Measurements from ENCODE around the gene SERP2. TPM values are rescaled to one million over a fixed set of nuclear protein-coding genes. Genes with fewer than 3 reads are reported as not detected.

Gene SERP2
- total RNA-seq, 4 donors from 2014 or later, result 13.1 to 20.5 (median 15.7) TPM

DNA sequence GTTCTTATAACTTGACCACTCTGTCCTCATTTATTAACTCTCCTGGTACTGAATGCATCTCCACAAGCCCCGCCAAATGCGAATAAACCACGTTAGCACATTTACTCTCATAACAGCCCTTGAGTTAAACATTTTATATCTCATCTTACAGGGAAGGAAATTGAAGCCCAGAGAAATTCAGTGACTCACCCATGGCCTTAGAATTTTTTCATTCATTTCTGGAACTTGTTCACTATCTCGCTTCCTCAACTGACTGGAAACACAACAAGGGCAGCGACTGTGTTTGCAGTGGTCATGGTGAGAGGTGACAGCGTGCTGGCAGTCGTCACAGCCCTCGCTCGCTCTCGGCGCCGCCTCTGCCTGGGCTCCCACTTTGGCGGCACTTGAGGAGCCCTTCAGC is 39.5 kb downstream of the SERP2 start:
- no peak for DNase-seq (ENCODE audit: low spot score in 2 of 2)
- H3K9me3 ChIP-seq, result no peaks in the 10 kb centered on the region
- H3K36me3 ChIP-seq, result no peaks in the 10 kb centered on the region
- no peaks in the 10 kb centered on the region for H3K4me1 ChIP-seq
- TF ChIP-seq, protein P1, sequence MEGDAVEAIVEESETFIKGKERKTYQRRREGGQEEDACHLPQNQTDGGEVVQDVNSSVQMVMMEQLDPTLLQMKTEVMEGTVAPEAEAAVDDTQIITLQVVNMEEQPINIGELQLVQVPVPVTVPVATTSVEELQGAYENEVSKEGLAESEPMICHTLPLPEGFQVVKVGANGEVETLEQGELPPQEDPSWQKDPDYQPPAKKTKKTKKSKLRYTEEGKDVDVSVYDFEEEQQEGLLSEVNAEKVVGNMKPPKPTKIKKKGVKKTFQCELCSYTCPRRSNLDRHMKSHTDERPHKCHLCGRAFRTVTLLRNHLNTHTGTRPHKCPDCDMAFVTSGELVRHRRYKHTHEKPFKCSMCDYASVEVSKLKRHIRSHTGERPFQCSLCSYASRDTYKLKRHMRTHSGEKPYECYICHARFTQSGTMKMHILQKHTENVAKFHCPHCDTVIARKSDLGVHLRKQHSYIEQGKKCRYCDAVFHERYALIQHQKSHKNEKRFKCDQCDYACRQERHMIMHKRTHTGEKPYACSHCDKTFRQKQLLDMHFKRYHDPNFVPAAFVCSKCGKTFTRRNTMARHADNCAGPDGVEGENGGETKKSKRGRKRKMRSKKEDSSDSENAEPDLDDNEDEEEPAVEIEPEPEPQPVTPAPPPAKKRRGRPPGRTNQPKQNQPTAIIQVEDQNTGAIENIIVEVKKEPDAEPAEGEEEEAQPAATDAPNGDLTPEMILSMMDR (IDR thresholded peaks at IDR 0.05), result no peak
- H3K27me3 ChIP-seq, result no peaks in the 10 kb centered on the region
- WGBS, 2 donors, result 91 to 92% methylated on average over 13 of the region's 13 CpGs
- H3K27ac ChIP-seq, result no peak overlapping the region
- no peak overlapping the region for H3K4me3 ChIP-seq

DNA sequence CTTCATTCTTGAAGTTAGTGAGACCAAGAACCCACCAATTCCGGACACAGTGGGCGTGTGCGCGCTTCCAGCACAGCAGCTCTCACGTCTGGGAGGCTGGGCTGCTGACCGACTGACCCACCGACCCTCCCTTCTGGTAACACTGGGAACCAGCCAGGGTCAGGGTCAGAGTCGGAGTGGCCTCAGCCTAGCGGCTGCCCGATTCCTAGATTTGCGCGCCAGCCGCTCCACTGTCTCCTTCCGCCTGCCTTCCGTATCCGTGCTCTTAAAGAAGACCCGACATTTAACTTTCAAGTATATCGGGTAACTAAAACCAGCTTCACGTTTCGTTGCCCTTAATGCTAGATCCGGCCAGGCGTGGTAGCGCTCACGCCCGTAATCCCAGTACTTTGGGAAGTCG is 41.1 kb downstream of the SERP2 start:
- 93 to 95% methylated on average over 26 of the region's 26 CpGs for WGBS, 2 donors
- Histone ChIP-seq H3K4me1 (no peaks in the 10 kb centered on the region), H3K27ac (no peak overlapping the region), H3K27me3 (no peaks in the 10 kb centered on the region), H3K36me3 (no peaks in the 10 kb centered on the region), H3K9me3 (no peaks in the 10 kb centered on the region), H3K4me3 (no peak overlapping the region)
- no peak for DNase-seq (ENCODE audit: low spot score in 2 of 2)
- TF ChIP-seq POLR2A (IDR thresholded peaks at IDR 0.05) (no peak), EP300 (IDR thresholded peaks at IDR 0.05) (no peak)
- TF ChIP-seq, protein P1 (IDR thresholded peaks at IDR 0.05), result no peak

DNA sequence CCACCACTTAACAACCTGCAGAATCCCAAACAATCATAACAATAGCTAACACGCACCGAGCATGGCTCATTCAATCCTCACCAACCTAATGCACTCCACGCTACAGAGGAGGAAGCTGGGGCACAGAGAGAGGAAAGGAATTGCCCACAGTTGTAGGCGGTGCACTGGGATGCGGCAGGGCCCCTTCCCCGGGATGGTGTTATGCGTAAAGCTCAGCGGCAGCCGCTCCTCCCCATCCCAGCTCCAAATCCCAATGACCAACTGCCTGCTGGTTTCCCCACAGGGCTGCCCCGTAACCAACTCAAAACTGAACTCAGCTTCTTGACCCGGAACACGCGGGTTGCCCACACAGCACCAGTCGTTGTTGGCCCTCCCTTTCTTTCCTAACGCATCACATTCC is 42.2 kb downstream of the SERP2 start:
- no peaks in the 10 kb centered on the region for H3K36me3 ChIP-seq
- no peak overlapping the region for H3K4me3 ChIP-seq
- no peak overlapping the region for H3K27ac ChIP-seq
- H3K4me1 ChIP-seq, result no peaks in the 10 kb centered on the region
- no peaks in the 10 kb centered on the region for H3K27me3 ChIP-seq
- TF ChIP-seq, protein P1 (IDR thresholded peaks at IDR 0.05), result no peak
- TF ChIP-seq EP300 (IDR thresholded peaks at IDR 0.05) (no peak), POLR2A (IDR thresholded peaks at IDR 0.05) (no peak)
- 71 to 78% methylated on average over 15 of the region's 15 CpGs for WGBS, 2 donors
- no peak for DNase-seq (ENCODE audit: low spot score in 2 of 2)
- no peaks in the 10 kb centered on the region for H3K9me3 ChIP-seq

DNA sequence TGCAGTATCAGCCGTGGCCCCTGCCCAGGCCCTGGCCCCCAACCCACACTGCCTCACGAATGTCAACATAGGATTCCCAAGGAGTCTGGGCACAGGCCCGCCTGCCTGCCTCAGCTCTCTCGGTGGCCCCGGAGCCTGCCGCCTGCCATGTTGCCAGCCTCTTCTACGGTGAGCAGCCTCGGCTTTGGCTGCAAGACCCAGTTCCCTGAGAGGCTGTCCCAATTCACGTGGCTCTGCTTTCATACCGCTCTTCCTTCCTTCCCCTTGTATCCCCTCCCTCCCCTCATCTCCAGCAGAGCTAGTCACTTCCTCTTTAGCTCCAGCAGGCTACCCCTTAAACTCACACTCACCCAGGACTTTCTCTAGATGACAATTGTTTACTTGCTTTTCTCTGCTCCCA is 42.7 kb downstream of the SERP2 start:
- no peak for DNase-seq (ENCODE audit: low spot score in 2 of 2)
- WGBS, 2 donors, result 76 to 79% methylated on average over 10 of the region's 10 CpGs
- Histone ChIP-seq H3K27me3 (no peaks in the 10 kb centered on the region), H3K9me3 (no peaks in the 10 kb centered on the region), H3K27ac (no peak overlapping the region), H3K4me1 (no peaks in the 10 kb centered on the region), H3K36me3 (no peaks in the 10 kb centered on the region), H3K4me3 (no peak overlapping the region)
- TF ChIP-seq, protein P1 (IDR thresholded peaks at IDR 0.05), result no peak
- TF ChIP-seq POLR2A (IDR thresholded peaks at IDR 0.05) (no peak), EP300 (IDR thresholded peaks at IDR 0.05) (no peak)

DNA sequence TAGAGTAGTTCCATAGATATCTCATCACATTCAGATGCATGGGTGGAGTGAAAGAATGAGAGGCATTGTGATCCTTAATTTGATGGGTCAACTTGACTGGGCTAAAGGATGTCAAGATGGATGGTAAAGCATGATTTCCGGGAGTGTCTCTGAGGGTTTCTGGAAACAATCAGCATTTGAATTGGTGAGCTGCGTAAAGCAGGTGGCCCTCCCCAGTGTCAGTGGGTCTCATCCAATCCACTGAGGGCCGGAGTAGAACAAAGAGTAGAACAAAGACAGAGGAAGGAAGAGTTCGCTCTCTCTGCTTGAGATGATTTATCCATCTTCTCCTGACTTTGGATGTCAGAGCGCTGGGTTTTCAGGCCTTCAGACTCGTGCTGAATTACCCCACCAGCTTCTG is 43.1 kb downstream of the SERP2 start:
- Histone ChIP-seq H3K9me3 (no peaks in the 10 kb centered on the region), H3K27ac (no peak overlapping the region), H3K27me3 (no peaks in the 10 kb centered on the region), H3K4me3 (no peak overlapping the region), H3K4me1 (no peaks in the 10 kb centered on the region), H3K36me3 (no peaks in the 10 kb centered on the region)
- TF ChIP-seq POLR2A (IDR thresholded peaks at IDR 0.05) (no peak), EP300 (IDR thresholded peaks at IDR 0.05) (no peak)
- TF ChIP-seq, protein P1 (IDR thresholded peaks at IDR 0.05), result no peak
- DNase-seq (ENCODE audit: low spot score in 2 of 2), result no peak
- WGBS, 2 donors, result 87 to 89% methylated on average over 6 of the region's 6 CpGs
